ENCODE measurements around the gene RGS7. TPM values are rescaled to one million over a fixed set of nuclear protein-coding genes. Genes with fewer than 3 reads are reported as not detected.

Gene RGS7
- total and polyA plus RNA-seq, 2 of the 8 experiments (the other 6 are each of a cell fraction or from before 2014, with no cell fraction given), result 1.6 to 3.0 TPM

GRCh38 chr1:241024834-241025233 lies 332.2 kb downstream of the RGS7 start (continued):
- TF ChIP-seq, protein P1, sequence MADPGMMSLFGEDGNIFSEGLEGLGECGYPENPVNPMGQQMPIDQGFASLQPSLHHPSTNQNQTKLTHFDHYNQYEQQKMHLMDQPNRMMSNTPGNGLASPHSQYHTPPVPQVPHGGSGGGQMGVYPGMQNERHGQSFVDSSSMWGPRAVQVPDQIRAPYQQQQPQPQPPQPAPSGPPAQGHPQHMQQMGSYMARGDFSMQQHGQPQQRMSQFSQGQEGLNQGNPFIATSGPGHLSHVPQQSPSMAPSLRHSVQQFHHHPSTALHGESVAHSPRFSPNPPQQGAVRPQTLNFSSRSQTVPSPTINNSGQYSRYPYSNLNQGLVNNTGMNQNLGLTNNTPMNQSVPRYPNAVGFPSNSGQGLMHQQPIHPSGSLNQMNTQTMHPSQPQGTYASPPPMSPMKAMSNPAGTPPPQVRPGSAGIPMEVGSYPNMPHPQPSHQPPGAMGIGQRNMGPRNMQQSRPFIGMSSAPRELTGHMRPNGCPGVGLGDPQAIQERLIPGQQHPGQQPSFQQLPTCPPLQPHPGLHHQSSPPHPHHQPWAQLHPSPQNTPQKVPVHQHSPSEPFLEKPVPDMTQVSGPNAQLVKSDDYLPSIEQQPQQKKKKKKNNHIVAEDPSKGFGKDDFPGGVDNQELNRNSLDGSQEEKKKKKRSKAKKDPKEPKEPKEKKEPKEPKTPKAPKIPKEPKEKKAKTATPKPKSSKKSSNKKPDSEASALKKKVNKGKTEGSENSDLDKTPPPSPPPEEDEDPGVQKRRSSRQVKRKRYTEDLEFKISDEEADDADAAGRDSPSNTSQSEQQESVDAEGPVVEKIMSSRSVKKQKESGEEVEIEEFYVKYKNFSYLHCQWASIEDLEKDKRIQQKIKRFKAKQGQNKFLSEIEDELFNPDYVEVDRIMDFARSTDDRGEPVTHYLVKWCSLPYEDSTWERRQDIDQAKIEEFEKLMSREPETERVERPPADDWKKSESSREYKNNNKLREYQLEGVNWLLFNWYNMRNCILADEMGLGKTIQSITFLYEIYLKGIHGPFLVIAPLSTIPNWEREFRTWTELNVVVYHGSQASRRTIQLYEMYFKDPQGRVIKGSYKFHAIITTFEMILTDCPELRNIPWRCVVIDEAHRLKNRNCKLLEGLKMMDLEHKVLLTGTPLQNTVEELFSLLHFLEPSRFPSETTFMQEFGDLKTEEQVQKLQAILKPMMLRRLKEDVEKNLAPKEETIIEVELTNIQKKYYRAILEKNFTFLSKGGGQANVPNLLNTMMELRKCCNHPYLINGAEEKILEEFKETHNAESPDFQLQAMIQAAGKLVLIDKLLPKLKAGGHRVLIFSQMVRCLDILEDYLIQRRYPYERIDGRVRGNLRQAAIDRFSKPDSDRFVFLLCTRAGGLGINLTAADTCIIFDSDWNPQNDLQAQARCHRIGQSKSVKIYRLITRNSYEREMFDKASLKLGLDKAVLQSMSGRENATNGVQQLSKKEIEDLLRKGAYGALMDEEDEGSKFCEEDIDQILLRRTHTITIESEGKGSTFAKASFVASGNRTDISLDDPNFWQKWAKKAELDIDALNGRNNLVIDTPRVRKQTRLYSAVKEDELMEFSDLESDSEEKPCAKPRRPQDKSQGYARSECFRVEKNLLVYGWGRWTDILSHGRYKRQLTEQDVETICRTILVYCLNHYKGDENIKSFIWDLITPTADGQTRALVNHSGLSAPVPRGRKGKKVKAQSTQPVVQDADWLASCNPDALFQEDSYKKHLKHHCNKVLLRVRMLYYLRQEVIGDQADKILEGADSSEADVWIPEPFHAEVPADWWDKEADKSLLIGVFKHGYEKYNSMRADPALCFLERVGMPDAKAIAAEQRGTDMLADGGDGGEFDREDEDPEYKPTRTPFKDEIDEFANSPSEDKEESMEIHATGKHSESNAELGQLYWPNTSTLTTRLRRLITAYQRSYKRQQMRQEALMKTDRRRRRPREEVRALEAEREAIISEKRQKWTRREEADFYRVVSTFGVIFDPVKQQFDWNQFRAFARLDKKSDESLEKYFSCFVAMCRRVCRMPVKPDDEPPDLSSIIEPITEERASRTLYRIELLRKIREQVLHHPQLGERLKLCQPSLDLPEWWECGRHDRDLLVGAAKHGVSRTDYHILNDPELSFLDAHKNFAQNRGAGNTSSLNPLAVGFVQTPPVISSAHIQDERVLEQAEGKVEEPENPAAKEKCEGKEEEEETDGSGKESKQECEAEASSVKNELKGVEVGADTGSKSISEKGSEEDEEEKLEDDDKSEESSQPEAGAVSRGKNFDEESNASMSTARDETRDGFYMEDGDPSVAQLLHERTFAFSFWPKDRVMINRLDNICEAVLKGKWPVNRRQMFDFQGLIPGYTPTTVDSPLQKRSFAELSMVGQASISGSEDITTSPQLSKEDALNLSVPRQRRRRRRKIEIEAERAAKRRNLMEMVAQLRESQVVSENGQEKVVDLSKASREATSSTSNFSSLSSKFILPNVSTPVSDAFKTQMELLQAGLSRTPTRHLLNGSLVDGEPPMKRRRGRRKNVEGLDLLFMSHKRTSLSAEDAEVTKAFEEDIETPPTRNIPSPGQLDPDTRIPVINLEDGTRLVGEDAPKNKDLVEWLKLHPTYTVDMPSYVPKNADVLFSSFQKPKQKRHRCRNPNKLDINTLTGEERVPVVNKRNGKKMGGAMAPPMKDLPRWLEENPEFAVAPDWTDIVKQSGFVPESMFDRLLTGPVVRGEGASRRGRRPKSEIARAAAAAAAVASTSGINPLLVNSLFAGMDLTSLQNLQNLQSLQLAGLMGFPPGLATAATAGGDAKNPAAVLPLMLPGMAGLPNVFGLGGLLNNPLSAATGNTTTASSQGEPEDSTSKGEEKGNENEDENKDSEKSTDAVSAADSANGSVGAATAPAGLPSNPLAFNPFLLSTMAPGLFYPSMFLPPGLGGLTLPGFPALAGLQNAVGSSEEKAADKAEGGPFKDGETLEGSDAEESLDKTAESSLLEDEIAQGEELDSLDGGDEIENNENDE (IDR thresholded peaks at IDR 0.05; ENCODE audit: insufficient replicate concordance, low read length), result no peak
- TF ChIP-seq GABPA (IDR thresholded peaks at IDR 0.05; ENCODE audit: borderline replicate concordance, insufficient read depth, low read length), result no peak
- no peak for TF ChIP-seq ATF2 (IDR thresholded peaks at IDR 0.05; ENCODE audit: low read length)
- no peak for TF ChIP-seq KDM4A (IDR thresholded peaks at IDR 0.05; ENCODE audit: low read depth, low read length, severe bottlenecking)
- TF ChIP-seq YY1 (IDR thresholded peaks at IDR 0.05; ENCODE audit: low read depth, low read length), result no peak
- no peak for TF ChIP-seq HDAC6 (IDR thresholded peaks at IDR 0.05; ENCODE audit: low read depth, low read length)
- TF ChIP-seq FOSL1 (IDR thresholded peaks at IDR 0.05; ENCODE audit: insufficient read depth, low read depth, low read length), result no peak
- no peak for TF ChIP-seq SP1 (IDR thresholded peaks at IDR 0.05; ENCODE audit: low read depth, low read length)
- TF ChIP-seq GTF2F1 (IDR thresholded peaks at IDR 0.05; ENCODE audit: borderline replicate concordance, low read depth, low read length), result no peak
- no peak for TF ChIP-seq ZNF274 (IDR thresholded peaks at IDR 0.05; ENCODE audit: borderline replicate concordance, extremely low read depth, low read length)
- TF ChIP-seq SIRT6 (IDR thresholded peaks at IDR 0.05; ENCODE audit: low read length), result no peak
